HepG2 (cell line): ENCODE data around the gene DOCK4. TPM values are rescaled to one million over a fixed set of nuclear protein-coding genes. Genes with fewer than 3 reads are reported as not detected.

Experiments
- ATAC-seq: fragments of 200-7000 bp; cut with Tn5 transposase; 3 replicates; pipeline ENCODE4 v1.9.1; 2020; ENCODE audit warnings: mild to moderate bottlenecking, moderate library complexity
- BruUV-seq: library from RNA; stranded (reverse); fragments of 400-500 nt; replicated peaks from 2 replicates; lab custom pipeline; 2021; lab: Mats Ljungman, UMichigan
- CTCF ChIA-PET: fragments of 300-600 bp; formaldehyde crosslinking; extraction: SDS; loops from one replicate; lab custom pipeline; 2021; ENCODE audit warnings: low total read pairs, inconsistent platforms, low intra/inter-chr PET ratio; lab: Yijun Ruan, JAX
- POLR2A ChIA-PET: fragments of 350-600 bp; sonication (Branson Sonifier 250); formaldehyde crosslinking; loops from one replicate; lab custom pipeline; 2020; ENCODE audit warnings: antibody characterized with exemption, inconsistent platforms; lab: Yijun Ruan, JAX
- DNase-seq: peaks from one replicate; pipeline ENCODE4 v3.0.0-alpha.2; 2015; ENCODE audit warnings: low spot score
- FAIRE-seq: peaks from 3 replicates; lab custom pipeline; 2011; peaks lifted over from hg19 to GRCh38; lab: Jason Lieb, UNC
- H2AFZ ChIP-seq: one replicate; pipeline ENCODE4 v1.6.1; 2011; ENCODE audit warnings: low read length, inconsistent platforms
- H3K27ac ChIP-seq: fragments of 300-600 bp; 3 replicates; pipeline ENCODE4 v1.8.0; 2011; ENCODE audit warnings: mixed run types, mild to moderate bottlenecking, mixed read lengths, low read length, inconsistent platforms; ENCODE audit not compliant: insufficient read depth; ENCODE audit errors: extremely low read length
- H3K27me3 ChIP-seq, 2 experiments: fragments of 200-600 bp in 1 of 2; 2 replicates in 1 of 2; 3 replicates in 1 of 2; pipeline versions ENCODE4 v1.6.0 to v1.8.0; 2011; ENCODE audit warnings: low read length in 2 of 2, mild to moderate bottlenecking in 2 of 2, moderate library complexity in 2 of 2, inconsistent platforms in 1 of 2; ENCODE audit not compliant: insufficient read depth in 2 of 2, control insufficient read depth in 1 of 2
- H3K36me3 ChIP-seq, 2 experiments: fragments of 200-600 bp in 1 of 2; replicated peaks in 1 of 2; 2 replicates in 1 of 2; 3 replicates in 1 of 2; pipeline versions ENCODE4 v1.5.1 to v1.8.0; 2011; ENCODE audit warnings: low read length in 2 of 2, inconsistent platforms in 1 of 2; ENCODE audit not compliant: insufficient read depth in 2 of 2, control insufficient read depth in 1 of 2
- H3K4me1 ChIP-seq: 2 replicates; pipeline ENCODE4 v1.5.1; 2012; ENCODE audit warnings: low read length, inconsistent platforms; ENCODE audit not compliant: insufficient read depth
- H3K4me2 ChIP-seq: 2 replicates; pipeline ENCODE4 v1.6.0; 2011; ENCODE audit warnings: low read depth, low read length, inconsistent platforms
- H3K4me3 ChIP-seq, 3 experiments: fragments of 200-600 bp in 1 of 3; sonication (generic), shearing (Covaris generic) in 1 of 3; replicated peaks in 1 of 3; 2 replicates each; pipeline ENCODE4 v1.5.1; 2011 to 2016; ENCODE audit warnings: low read length in 3 of 3, inconsistent platforms in 2 of 3, low read depth in 2 of 3, mild to moderate bottlenecking in 2 of 3, control low read depth in 1 of 3, mixed read lengths in 1 of 3; ENCODE audit not compliant: insufficient read depth in 1 of 3
- H3K79me2 ChIP-seq: one replicate; pipeline ENCODE4 v1.6.1; 2011; ENCODE audit warnings: low read length, inconsistent platforms; ENCODE audit not compliant: insufficient read depth
- H3K9ac ChIP-seq: 2 replicates; pipeline ENCODE4 v1.6.0; 2011; ENCODE audit warnings: mild to moderate bottlenecking, low read depth, low read length, inconsistent platforms; ENCODE audit not compliant: insufficient read depth
- H3K9me3 ChIP-seq: 2 replicates; pipeline ENCODE4 v1.5.1; 2012; ENCODE audit warnings: mild to moderate bottlenecking, low read length
- H4K20me1 ChIP-seq: 2 replicates; pipeline ENCODE4 v1.6.0; 2011; ENCODE audit warnings: inconsistent platforms, mild to moderate bottlenecking, low read length, moderate library complexity; ENCODE audit not compliant: insufficient read depth
- E2F2 ChIP-seq: sonication (generic); formaldehyde crosslinking; IDR thresholded peaks from 2 replicates; pipeline ENCODE4 v1.4.0; 2020; ENCODE audit warnings: missing genetic modification reagents, borderline replicate concordance
- ETV5 ChIP-seq: IDR thresholded peaks from 2 replicates; pipeline ENCODE4 v1.6.1; 2018; ENCODE audit warnings: missing biosample characterization, missing genetic modification reagents, inconsistent platforms, borderline replicate concordance
- FOSL1 ChIP-seq: sonication (generic); formaldehyde crosslinking; IDR thresholded peaks from 2 replicates; pipeline ENCODE4 v1.9.0; 2021; ENCODE audit warnings: missing genetic modification reagents, borderline replicate concordance
- HCFC1 ChIP-seq: fragments of 150-350 bp; IDR thresholded peaks from 2 replicates; pipeline ENCODE4 v1.6.1; 2014; ENCODE audit warnings: low read depth, low read length
- HHEX ChIP-seq: IDR thresholded peaks from 2 replicates; pipeline ENCODE4 v1.6.1; 2016; ENCODE audit warnings: control low read depth
- MEF2D ChIP-seq: sonication (generic); formaldehyde crosslinking; IDR thresholded peaks from 2 replicates; pipeline ENCODE4 v1.5.1; 2020; ENCODE audit warnings: mild to moderate bottlenecking, missing genetic modification reagents
- NR3C1 ChIP-seq: sonication (generic); formaldehyde crosslinking; IDR thresholded peaks from 2 replicates; pipeline ENCODE4 v1.4.0; 2020; ENCODE audit warnings: missing genetic modification reagents
- PCBP1 ChIP-seq: fragments of 200-400 bp; formaldehyde crosslinking; IDR thresholded peaks from 2 replicates; pipeline ENCODE4 v1.6.1; 2017; ENCODE audit warnings: mild to moderate bottlenecking, low read depth, low read length, borderline replicate concordance
- TEAD2 ChIP-seq: sonication (generic); formaldehyde crosslinking; IDR thresholded peaks from 2 replicates; pipeline ENCODE4 v1.9.0; 2021; ENCODE audit warnings: missing genetic modification reagents
- ZMYM4 ChIP-seq: sonication (generic); formaldehyde crosslinking; IDR thresholded peaks from 2 replicates; pipeline ENCODE4 v1.8.1; 2023; ENCODE audit warnings: mild to moderate bottlenecking, missing genetic modification reagents
- ZNF317 ChIP-seq: sonication (generic); formaldehyde crosslinking; IDR thresholded peaks from 2 replicates; pipeline ENCODE4 v1.5.0; 2020; ENCODE audit warnings: mild to moderate bottlenecking, missing genetic modification reagents
- ZNF430 ChIP-seq: sonication (generic); formaldehyde crosslinking; IDR thresholded peaks from 2 replicates; pipeline ENCODE4 v1.9.0; 2021; ENCODE audit warnings: mild to moderate bottlenecking, missing genetic modification reagents
- ZNF644 ChIP-seq: IDR thresholded peaks from 2 replicates; pipeline ENCODE4 v1.6.1; 2016; ENCODE audit warnings: low read depth
- ZNF75D ChIP-seq: sonication (generic); formaldehyde crosslinking; IDR thresholded peaks from 2 replicates; pipeline ENCODE4 v1.8.1; 2023; ENCODE audit warnings: missing genetic modification reagents, mild to moderate bottlenecking, borderline replicate concordance
- WGBS: methylation state at CpG from one replicate; pipeline ENCODE4 v1.1.6; 2017; ENCODE audit warnings: low lambda C conversion rate; 5-methylcytosine and 5-hydroxymethylcytosine counted together
- in situ Hi-C: cut with HindIII; loops from 2 replicates; pipeline ENCODE4 v1.10.0; 2017; ENCODE audit warnings: low pct_unique_long_range_greater_than_20kb; ENCODE audit not compliant: extremely low pct_ligation_motif_present
- intact Hi-C: fragments of 100-400 bp; cut with micrococcal nuclease; formaldehyde crosslinking; loops from one replicate; pipeline ENCODE4 v1.10.0; 2022; ENCODE audit not compliant: unreplicated experiment
- polyA plus RNA-seq, 8 experiments: library from polyadenylated mRNA; depleted of rRNA in 3 of 8; stranded (reverse) in 7 of 8; unstranded in 1 of 8; fragments of >200 nt; fragmentation: Illumina TruSeq in 4 of 8; extraction: Trizol in 4 of 8; gene quantifications; 2 replicates each; pipeline versions ENCODE4 v1.2.1 to v1.2.3, GENCODE V29; 2011 to 2016; ENCODE audit warnings: low read depth in 4 of 8, missing spikeins in 1 of 8, mixed read lengths in 1 of 8; ENCODE audit not compliant: insufficient read depth in 1 of 8
- total RNA-seq, 5 experiments: library from RNA; depleted of rRNA; stranded (reverse); fragments of >200 nt; fragmentation: Illumina TruSeq; extraction: Trizol; gene quantifications; 2 replicates each; pipeline ENCODE4 v1.2.3, GENCODE V29; 2016; ENCODE audit warnings: low read depth in 1 of 5
- TF ChIP-seq, protein P1 (sequence below): sonication (generic); formaldehyde crosslinking; IDR thresholded peaks from 2 replicates; pipeline ENCODE4 v1.5.1; 2020; ENCODE audit warnings: mild to moderate bottlenecking, missing genetic modification reagents, moderate library complexity
- TF ChIP-seq, protein P2 (sequence below): sonication (generic); formaldehyde crosslinking; IDR thresholded peaks from 2 replicates; pipeline ENCODE4 v1.5.0; 2020; ENCODE audit warnings: mild to moderate bottlenecking, missing genetic modification reagents
- TF ChIP-seq, protein P3 (sequence below): sonication (generic); formaldehyde crosslinking; conservative IDR thresholded peaks from 2 replicates; pipeline ENCODE4 v1.4.0; 2020; ENCODE audit warnings: missing genetic modification reagents
- TF ChIP-seq, protein P4 (sequence below): sonication (generic); formaldehyde crosslinking; IDR thresholded peaks from 2 replicates; pipeline ENCODE4 v1.4.0; 2020; ENCODE audit warnings: mild to moderate bottlenecking, missing genetic modification reagents

Gene DOCK4
- total and polyA plus RNA-seq, 2 of the 13 experiments (the other 11 are each of a cell fraction or from before 2014, with no cell fraction given): 13.5 to 17.4 TPM

DNA sequence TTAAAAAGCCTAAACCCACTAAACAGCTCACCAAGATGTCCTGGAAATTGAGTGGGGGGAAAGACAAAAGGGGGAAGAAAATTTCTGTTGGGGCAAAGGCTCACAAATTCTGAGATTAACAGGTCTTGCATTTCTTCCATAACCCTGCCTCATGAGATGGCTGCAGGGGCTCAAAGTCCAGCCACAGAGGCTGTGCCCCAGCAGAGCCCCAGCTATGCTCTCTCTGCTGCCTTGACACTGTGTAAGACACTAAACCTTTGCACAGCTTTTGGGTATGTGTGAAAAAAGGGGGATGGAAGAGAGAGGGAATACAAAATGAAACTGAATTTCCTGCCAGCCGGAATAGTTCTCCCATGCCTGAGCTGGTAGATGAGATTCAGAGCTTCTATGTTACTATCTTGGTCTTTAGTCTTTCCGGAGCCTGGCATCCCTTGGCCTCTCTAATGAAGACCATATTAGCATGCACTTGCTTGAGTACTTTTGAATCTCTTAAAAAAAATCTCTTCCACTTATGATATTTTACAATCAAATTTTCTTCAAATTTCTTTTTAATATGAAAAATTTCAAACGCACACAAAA lies 403.9 kb downstream of the DOCK4 start (continued):
- TF ChIP-seq, protein P1, sequence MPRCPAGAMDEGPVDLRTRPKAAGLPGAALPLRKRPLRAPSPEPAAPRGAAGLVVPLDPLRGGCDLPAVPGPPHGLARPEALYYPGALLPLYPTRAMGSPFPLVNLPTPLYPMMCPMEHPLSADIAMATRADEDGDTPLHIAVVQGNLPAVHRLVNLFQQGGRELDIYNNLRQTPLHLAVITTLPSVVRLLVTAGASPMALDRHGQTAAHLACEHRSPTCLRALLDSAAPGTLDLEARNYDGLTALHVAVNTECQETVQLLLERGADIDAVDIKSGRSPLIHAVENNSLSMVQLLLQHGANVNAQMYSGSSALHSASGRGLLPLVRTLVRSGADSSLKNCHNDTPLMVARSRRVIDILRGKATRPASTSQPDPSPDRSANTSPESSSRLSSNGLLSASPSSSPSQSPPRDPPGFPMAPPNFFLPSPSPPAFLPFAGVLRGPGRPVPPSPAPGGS (CRISPR knock-in tag): no peak
- TF ChIP-seq ZNF644 (CRISPR knock-in tag): 0 out of 2 replicates have a peak, but pooled peaks have one; percentile 27
- no peak for TF ChIP-seq TEAD2
- TF ChIP-seq, protein P2, sequence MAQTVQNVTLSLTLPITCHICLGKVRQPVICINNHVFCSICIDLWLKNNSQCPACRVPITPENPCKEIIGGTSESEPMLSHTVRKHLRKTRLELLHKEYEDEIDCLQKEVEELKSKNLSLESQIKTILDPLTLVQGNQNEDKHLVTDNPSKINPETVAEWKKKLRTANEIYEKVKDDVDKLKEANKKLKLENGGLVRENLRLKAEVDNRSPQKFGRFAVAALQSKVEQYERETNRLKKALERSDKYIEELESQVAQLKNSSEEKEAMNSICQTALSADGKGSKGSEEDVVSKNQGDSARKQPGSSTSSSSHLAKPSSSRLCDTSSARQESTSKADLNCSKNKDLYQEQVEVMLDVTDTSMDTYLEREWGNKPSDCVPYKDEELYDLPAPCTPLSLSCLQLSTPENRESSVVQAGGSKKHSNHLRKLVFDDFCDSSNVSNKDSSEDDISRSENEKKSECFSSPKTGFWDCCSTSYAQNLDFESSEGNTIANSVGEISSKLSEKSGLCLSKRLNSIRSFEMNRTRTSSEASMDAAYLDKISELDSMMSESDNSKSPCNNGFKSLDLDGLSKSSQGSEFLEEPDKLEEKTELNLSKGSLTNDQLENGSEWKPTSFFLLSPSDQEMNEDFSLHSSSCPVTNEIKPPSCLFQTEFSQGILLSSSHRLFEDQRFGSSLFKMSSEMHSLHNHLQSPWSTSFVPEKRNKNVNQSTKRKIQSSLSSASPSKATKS (CRISPR knock-in tag): no peak
- TF ChIP-seq NR3C1: no peak
- TF ChIP-seq FOSL1 (CRISPR knock-in tag): no peak
- TF ChIP-seq ZMYM4: peak; percentile 42; the same call in 1 of the 2 replicates
- TF ChIP-seq HCFC1: no peak
- TF ChIP-seq PCBP1: no peak
- no peak for TF ChIP-seq ZNF75D

DNA sequence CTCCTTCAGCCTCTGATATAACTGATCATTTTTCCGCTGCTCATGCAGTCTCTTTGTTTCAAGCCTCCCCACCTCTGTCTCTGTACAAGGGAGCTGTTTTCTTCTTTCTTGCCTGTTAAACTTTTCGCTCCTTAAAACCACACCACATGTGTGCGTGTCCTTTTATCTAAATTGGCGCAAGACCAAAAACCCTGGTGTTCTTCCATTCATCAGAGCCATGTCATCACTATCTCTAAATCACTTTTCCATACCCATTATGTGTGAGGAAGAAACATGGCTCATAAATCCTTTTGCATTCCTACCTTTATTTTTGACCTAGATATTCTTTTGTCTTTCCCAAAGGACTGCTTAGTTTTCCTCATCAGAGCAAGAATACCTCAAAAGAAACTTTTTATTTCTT lies 404.9 kb downstream of the DOCK4 start:
- no peaks in the 10 kb centered on the region for H3K79me2 ChIP-seq
- no peak overlapping the region for H2AFZ ChIP-seq
- no peaks in the 10 kb centered on the region for H3K36me3 ChIP-seq
- H3K9ac ChIP-seq: no peak overlapping the region
- ChIA-PET CTCF (no interaction called here), POLR2A (no interaction called here)
- DNase-seq: no peak
- H3K4me3 ChIP-seq: no peak overlapping the region
- in situ Hi-C loops (no loop called here), intact Hi-C loops (no loop called here)
- 97% methylated on average over 4 of the region's 4 CpGs for WGBS
- H3K9me3 ChIP-seq: peaks cover 31% of the 10 kb centered on the region
- H3K27me3 ChIP-seq: no peaks in the 10 kb centered on the region
- H4K20me1 ChIP-seq: no peaks in the 10 kb centered on the region
- FAIRE-seq: no peak
- ATAC-seq: no peak
- H3K4me2 ChIP-seq: no peak overlapping the region
- no peak overlapping the region for H3K27ac ChIP-seq
- no TSS peak for BruUV-seq
- H3K4me1 ChIP-seq: peaks cover 24% of the 10 kb centered on the region
- no peak for TF ChIP-seq ZNF317
- no peak for TF ChIP-seq ZNF430 (CRISPR knock-in tag)
- TF ChIP-seq ETV5: no peak
- TF ChIP-seq, protein P3, sequence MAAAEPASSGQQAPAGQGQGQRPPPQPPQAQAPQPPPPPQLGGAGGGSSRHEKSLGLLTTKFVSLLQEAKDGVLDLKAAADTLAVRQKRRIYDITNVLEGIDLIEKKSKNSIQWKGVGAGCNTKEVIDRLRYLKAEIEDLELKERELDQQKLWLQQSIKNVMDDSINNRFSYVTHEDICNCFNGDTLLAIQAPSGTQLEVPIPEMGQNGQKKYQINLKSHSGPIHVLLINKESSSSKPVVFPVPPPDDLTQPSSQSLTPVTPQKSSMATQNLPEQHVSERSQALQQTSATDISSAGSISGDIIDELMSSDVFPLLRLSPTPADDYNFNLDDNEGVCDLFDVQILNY (CRISPR knock-in tag): no peak
- TF ChIP-seq MEF2D: no peak
- TF ChIP-seq, protein P4, sequence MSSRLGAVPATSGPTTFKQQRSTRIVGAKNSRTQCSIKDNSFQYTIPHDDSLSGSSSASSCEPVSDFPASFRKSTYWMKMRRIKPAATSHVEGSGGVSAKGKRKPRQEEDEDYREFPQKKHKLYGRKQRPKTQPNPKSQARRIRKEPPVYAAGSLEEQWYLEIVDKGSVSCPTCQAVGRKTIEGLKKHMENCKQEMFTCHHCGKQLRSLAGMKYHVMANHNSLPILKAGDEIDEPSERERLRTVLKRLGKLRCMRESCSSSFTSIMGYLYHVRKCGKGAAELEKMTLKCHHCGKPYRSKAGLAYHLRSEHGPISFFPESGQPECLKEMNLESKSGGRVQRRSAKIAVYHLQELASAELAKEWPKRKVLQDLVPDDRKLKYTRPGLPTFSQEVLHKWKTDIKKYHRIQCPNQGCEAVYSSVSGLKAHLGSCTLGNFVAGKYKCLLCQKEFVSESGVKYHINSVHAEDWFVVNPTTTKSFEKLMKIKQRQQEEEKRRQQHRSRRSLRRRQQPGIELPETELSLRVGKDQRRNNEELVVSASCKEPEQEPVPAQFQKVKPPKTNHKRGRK (CRISPR knock-in tag): no peak
- no peak for TF ChIP-seq E2F2 (CRISPR knock-in tag)
- TF ChIP-seq HHEX (CRISPR knock-in tag): no peak
